ENCODE data around the gene GPER1.

GRCh38 chr7:1057416-1058291 lies 30.3 kb upstream of the GPER1 start:
- TF ChIP-seq POLR2AphosphoS5 (IDR thresholded peaks at IDR 0.05; ENCODE audit: low read depth, low read length) (no peak), SIN3A (IDR thresholded peaks at IDR 0.05; ENCODE audit: borderline replicate concordance, insufficient read depth, low read length) (no peak), REST (IDR thresholded peaks at IDR 0.05; ENCODE audit: insufficient read depth in 1 of 2, low read depth in 2 of 2, low read length in 2 of 2) (no peak), TAF1 (IDR thresholded peaks at IDR 0.05; ENCODE audit: borderline replicate concordance, insufficient read depth, low read length) (no peak), FOXP2 (optimal IDR thresholded peaks at IDR 0.05; ENCODE audit: borderline replicate concordance, extremely low read depth, extremely low read length, insufficient read depth) (no peak)

Data from PFSK-1 (cell line).